GM12872 (cell line): ENCODE measurements around the gene ANKRD28.

Source experiments
- CTCF ChIP-seq: IDR thresholded peaks from 3 replicates; pipeline ENCODE4 v1.5.1; 2011; ENCODE audit warnings: low read depth, mild to moderate bottlenecking, low read length, moderate library complexity; ENCODE audit not compliant: insufficient read depth

The ANKRD28 gene

GRCh38 chr3:15794842-15795650 is 2.7 kb downstream of the ANKRD28 start:
- TF ChIP-seq CTCF = peak; percentile 20; the same call in 1 of the 3 replicates

DNA sequence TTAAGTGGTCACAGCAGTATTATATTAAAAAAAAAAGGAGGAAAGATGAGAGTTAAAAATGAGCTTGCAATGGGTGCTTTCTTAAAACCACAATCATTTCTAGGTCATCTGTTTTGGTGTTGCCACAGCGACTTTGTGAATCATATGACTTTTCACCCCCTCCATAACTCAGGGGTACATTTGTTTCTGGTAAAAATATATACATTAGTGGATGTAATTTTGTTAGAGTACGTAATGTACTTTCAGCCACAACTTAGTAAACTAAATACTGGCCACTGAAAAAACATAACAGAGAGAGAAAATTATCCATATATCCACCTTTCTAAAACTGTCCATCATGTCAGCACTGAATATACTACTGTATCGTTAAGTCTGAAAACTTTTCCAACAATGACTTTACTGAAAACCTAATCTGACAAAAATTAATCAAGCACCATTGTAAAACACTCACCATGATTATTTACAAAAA is 3.4 kb downstream of the ANKRD28 start:
- TF ChIP-seq CTCF = no peak

- no peak for TF ChIP-seq CTCF
Measured at GRCh38 chr3:15791525-15791924, 6.3 kb downstream of the ANKRD28 start.

GRCh38 chr3:15787941-15788340 is 9.8 kb downstream of the ANKRD28 start:
- TF ChIP-seq CTCF = no peak

GRCh38 chr3:15787526-15787925 is 10.3 kb downstream of the ANKRD28 start:
- TF ChIP-seq CTCF = no peak

GRCh38 chr3:15783361-15783969 is 14.3 kb downstream of the ANKRD28 start:
- TF ChIP-seq CTCF = no peak

GRCh38 chr3:15782429-15782828 is 15.3 kb downstream of the ANKRD28 start:
- no peak for TF ChIP-seq CTCF
